HTR-8/SVneo (cell line): ENCODE results near the gene CARM1.
A peak's percentile ranks its signal among the peaks of the same experiment; 100 is the strongest.
"Not testable (repeated sequence)": the region's sequence is repeated elsewhere in the genome, so short reads cannot be mapped to it uniquely, and the experiment has no call there.

ENCODE experiments used
- DNase-seq: peaks from one replicate; pipeline ENCODE4 v3.0.0; 2011; ENCODE audit warnings: low spot score, mixed read lengths; ENCODE audit not compliant: insufficient read length
- FAIRE-seq: peaks from 2 replicates; lab custom pipeline; 2011; peaks lifted over from hg19 to GRCh38; lab: Jason Lieb, UNC

CARM1 gene

GRCh38 chr19:10923260-10924112 is 52.1 kb downstream of the CARM1 start:
- FAIRE-seq (peak; percentile 23), DNase-seq (no peak)

- DNase-seq (no peak), FAIRE-seq (no peak)
These were observed 53.2 kb downstream of the CARM1 start for GRCh38 chr19:10924597-10924996.

GRCh38 chr19:10927730-10928562 is 56.6 kb downstream of the CARM1 start:
- FAIRE-seq (no peak), DNase-seq (no peak)

GRCh38 chr19:10928563-10929401 is 57.4 kb downstream of the CARM1 start, which contains the start of the genes TIMM29 and YIPF2:
TSS of gene TIMM29 (plus strand) at chr19:10928811. CDS start at chr19:10928823, 12 bp downstream.
TSS of gene YIPF2 (minus strand) at chr19:10928639. CDS start at chr19:10928410, 229 bp downstream.
- peak; percentile 28 for FAIRE-seq
- peak; percentile 99 for DNase-seq

GRCh38 chr19:10929402-10929794 is 58.0 kb downstream of the CARM1 start:
- no peak for FAIRE-seq
- no peak for DNase-seq

GRCh38 chr19:10935371-10936059 is 64.2 kb downstream of the CARM1 start:
- DNase-seq = no peak
- no peak for FAIRE-seq

- no peak for FAIRE-seq
- peak; percentile 87 for DNase-seq
These were observed 65.3 kb downstream of the CARM1 start for GRCh38 chr19:10936661-10937084.

- not testable (repeated sequence) for FAIRE-seq, DNase-seq
These were observed 70.3 kb downstream of the CARM1 start for GRCh38 chr19:10941649-10942048.

- FAIRE-seq, DNase-seq: not testable (repeated sequence)
These were observed 72.1 kb downstream of the CARM1 start for GRCh38 chr19:10943412-10943811.

- FAIRE-seq (no peak), DNase-seq (no peak)
These were observed 73.9 kb downstream of the CARM1 start for GRCh38 chr19:10945264-10945663.

GRCh38 chr19:10946958-10947657 is 75.8 kb downstream of the CARM1 start:
- peak; percentile 4 for FAIRE-seq
- DNase-seq = peak; percentile 65

- FAIRE-seq = no peak
- DNase-seq = no peak
These were observed 81.5 kb downstream of the CARM1 start for GRCh38 chr19:10952809-10953208.

GRCh38 chr19:10959277-10959968 is 88.1 kb downstream of the CARM1 start:
- not testable (repeated sequence) for DNase-seq, FAIRE-seq

- peak; percentile 99 for FAIRE-seq
- peak; percentile 100 for DNase-seq
These were observed 89.1 kb downstream of the CARM1 start, which contains the start of gene SMARCA4 for GRCh38 chr19:10960314-10961072. TSS of gene SMARCA4 (plus strand) at chr19:10961030. CDS start at chr19:10984152, 23,122 bp downstream.

- FAIRE-seq (no peak), DNase-seq (peak; percentile 57)
These were observed 89.9 kb downstream of the CARM1 start for GRCh38 chr19:10961073-10961860.

- DNase-seq (no peak), FAIRE-seq (no peak)
These were observed 91.5 kb downstream of the CARM1 start for GRCh38 chr19:10962863-10963262.

GRCh38 chr19:10963865-10964264 is 92.5 kb downstream of the CARM1 start:
- no peak for FAIRE-seq

More at GRCh38 chr19:10963865-10964264, 92.5 kb downstream of the CARM1 start:
- DNase-seq = no peak
